Measurements from ENCODE around the gene BTN3A1.
"Not testable (repeated sequence)": the region's sequence is repeated elsewhere in the genome, so short reads cannot be mapped to it uniquely, and the experiment has no call there.

BTN3A1 gene

DNA sequence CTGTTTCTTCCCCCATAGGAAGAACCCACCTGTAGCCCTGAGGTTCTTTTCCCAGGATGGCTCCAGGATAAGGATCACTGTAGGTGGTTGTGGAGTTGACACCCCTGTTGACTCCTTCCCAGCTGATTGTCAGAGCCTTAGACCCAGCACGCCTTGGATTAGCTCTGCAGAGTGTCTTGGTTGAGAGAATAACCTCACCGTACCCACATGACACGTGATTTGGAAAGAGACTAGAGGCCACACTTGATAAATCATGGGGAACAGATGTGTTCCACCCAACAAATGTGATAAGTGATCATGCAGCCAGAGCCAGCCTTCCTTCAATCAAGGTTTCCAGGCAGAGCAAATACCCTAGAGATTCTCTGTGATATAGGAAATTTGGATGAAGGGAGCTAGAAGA lies 12.2 kb downstream of the BTN3A1 start:
- DNase-seq = no peak

DNA sequence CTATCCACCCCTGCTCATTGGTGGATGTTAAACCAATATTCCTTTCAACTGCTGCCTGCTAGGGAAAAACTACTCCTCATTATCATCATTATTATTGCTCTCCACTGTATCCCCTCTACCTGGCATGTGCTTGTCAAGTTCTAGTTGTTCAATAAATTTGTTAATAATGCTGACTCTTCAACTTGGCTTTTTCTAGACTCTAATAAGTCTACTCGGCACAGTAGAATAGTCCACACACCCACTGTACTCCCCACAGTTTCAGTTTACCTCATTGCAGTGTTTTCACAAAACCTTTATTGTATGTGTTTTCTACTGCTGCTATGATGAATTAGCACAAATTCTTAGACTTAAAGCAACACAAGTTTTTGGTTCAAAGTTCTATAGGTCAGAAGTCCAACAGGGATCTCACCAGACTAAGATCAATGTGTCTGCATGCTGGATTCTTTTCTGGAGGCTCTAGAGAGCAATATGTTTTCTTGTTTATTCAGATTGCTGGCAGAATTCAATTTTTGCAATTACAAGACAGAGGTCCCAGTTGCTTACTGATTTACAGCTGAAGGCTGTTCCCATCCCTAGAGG lies 13.1 kb downstream of the BTN3A1 start:
- DNase-seq = no peak

DNA sequence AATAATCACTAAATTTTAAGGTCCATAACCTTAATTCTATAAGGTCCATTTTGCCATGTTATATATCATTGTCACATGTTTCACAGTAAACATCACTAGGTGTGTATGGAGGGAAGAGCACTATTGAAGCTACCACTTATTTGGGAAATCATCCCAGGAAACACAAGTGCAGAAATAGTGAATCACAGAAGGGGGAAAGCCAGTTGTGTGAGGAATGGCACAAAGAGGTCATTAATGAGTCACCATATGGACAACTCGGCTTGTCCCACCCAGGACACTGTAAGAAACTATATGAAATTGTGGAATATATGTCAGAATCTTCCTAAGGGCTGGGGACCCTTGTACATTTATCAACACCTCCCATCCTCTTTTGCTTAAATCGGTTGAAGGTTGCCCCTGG lies 13.7 kb downstream of the BTN3A1 start:
- DNase-seq = no peak

DNA sequence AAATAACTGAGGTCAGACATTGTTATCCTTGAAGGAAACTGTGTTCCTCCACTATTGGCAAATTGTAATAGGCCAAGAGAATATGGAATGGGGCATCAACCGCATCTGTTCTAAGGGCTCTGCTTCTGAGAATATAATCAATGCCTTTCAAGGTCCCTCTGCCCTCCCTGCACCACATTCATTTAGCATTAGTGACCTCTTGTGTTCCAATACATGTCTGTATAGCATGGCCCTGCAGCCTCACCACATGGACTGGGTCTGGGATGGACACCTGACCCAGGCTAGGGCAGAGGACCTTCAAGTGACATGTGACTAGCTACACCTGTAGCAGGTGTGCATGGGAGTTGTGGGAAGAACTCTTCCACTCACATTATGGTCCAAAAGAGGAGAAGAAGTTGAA lies 14.2 kb downstream of the BTN3A1 start:
- DNase-seq = no peak

DNA sequence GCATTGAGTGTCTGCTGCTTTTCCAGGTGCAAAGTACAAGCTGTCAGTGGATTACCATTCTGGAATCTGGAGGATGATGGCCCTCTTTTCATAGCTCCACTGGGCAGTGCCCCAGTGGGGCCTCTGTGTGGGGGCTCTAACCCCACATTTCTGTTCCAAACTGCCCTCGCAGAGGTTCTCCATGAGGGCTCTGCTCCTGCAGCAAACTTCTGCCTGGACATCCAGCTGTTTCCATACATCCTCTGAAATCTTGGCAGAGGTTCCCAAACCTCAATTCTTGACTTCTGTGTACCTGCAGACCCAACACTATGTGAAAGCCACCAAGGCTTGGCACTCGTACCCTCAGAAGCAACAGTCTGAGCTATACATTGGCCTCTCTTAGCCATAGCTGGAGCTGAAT lies 16.0 kb downstream of the BTN3A1 start:
- DNase-seq = not testable (repeated sequence)

DNA sequence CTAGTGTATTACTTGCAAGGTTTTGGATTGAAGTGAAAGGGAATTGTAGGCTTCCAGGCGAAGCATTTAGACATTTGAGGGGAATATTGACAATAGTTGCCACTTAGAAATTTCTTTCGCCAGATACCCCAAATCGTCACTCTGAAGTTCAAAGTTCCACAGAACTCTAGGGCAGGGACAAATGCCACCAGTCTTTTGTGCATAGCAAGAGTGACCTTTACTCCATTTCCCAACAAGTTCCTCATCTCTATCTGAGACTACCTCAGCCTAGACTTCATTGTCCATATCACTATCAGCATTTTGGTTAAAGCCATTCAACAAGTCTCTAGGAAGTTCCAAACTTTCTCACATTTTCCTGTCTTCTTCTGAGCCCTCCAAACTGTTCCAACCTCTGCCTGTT lies 16.7 kb downstream of the BTN3A1 start:
- DNase-seq = not testable (repeated sequence)

- peak in 3 of 51 donors; percentile 1 to 41 (median 17) for DNase-seq
These were observed 18.7 kb downstream of the BTN3A1 start for GRCh38 chr6:26420688-26421171.

GRCh38 chr6:26421259-26422144 lies 19.4 kb downstream of the BTN3A1 start:
- peak in 46 of 51 donors; percentile 3 to 82 (median 44) for DNase-seq

DNA sequence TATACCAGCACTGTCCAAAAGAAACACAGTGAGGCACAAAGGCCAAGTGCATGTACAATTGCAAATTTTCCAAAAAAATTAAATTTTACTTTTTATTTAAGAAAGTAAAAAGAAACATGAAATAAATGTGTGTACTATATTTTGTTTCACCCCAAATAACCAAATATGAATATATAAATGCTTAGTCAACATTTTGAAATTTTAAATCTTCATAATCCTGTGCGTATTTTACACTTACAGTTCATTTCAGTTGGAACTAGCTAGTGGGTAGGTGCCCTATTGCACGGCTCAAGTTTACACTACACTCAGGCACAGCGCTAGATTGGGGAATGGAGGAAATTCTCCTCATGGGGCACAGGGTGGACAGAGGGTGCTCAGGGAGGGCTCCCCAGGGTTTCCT lies 20.3 kb downstream of the BTN3A1 start:
- no peak for DNase-seq

GRCh38 chr6:26426691-26427450 lies 24.8 kb downstream of the BTN3A1 start:
- DNase-seq = no peak

GRCh38 chr6:26427451-26427809 lies 25.4 kb downstream of the BTN3A1 start:
- no peak for DNase-seq

DNA sequence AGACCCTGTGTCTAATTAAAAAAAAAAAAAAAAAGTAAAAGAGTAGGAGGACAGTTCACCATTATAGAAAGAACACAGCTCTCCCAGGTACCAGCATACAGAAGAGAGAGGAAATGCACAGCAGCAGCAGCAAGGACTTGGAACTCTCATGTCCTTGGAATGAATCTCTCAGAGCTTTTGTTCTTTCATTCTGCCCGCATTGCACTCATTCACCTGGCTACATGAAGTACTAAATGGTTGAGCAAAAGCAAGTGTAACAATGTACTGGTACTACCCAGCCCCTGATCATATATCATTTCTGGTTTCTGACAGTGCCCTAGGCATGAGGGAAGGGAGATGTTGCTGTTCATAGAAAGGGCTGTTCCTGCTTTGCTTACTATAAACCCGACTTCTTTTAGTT lies 26.1 kb downstream of the BTN3A1 start:
- no peak for DNase-seq

- no peak for DNase-seq
These were observed 28.7 kb downstream of the BTN3A1 start for GRCh38 chr6:26430787-26431186.

- no peak for DNase-seq
These were observed 29.4 kb downstream of the BTN3A1 start for GRCh38 chr6:26431258-26432172.

- no peak for DNase-seq
These were observed 30.6 kb downstream of the BTN3A1 start for GRCh38 chr6:26432627-26433201.

DNA sequence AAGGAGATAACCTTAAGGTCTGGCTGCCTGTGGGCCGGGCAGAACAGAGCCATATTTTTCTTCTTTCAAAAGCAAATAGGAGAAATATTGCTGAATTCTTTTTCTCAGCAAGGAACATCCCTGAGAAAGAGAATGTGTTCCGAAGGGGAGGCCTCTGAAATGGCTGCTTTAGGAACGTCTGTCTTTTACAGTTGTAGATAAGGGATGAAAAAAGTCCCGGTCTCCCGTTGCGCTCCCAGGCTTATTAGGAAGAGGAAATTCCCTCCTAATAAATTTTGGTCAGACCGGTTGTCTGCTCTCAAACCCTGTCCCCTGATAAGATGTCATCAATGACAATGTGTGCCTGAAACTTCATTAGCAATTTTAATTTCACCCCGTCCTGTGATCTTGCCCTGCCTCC lies 31.6 kb downstream of the BTN3A1 start:
- not testable (repeated sequence) for DNase-seq

DNA sequence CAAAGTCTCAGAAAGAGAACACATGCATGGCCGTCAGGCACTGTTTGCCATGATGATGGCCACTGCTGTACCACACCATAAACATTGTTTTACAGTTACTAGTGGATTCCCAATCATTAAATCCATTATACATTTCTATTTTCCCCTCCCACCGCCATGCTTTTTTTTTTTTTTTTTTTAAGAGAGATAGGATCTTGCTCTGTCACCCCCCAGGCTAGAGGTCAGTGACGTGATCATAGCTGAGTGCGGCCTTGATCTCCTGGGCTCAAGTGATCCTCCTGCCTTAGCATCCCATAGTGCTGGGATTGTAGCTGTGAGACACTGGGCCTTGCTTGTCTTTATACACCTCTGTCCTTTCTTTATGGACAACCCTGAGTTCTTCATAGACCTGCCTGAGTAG lies 33.9 kb downstream of the BTN3A1 start:
- no peak for DNase-seq

- DNase-seq = no peak
These were observed 35.5 kb downstream of the BTN3A1 start for GRCh38 chr6:26437550-26437949.

- no peak for DNase-seq
These were observed 35.9 kb downstream of the BTN3A1 start for GRCh38 chr6:26438000-26438399.
